Neuronal stem cell (in vitro differentiated cells): ENCODE results near the gene MKLN1.

Experiments used
- DNase-seq: peaks from one replicate; pipeline ENCODE4 v3.0.0-alpha.2; 2013; ENCODE audit warnings: low spot score
- H2AFZ ChIP-seq: one replicate; pipeline ENCODE4 v1.6.1; 2013; ENCODE audit warnings: mild to moderate bottlenecking, low read length, inconsistent platforms
- H2AK5ac ChIP-seq: 2 replicates; pipeline ENCODE4 v1.6.1; 2013; ENCODE audit warnings: low read depth, mild to moderate bottlenecking, inconsistent platforms, low read length, moderate library complexity, mixed read lengths
- H2BK120ac ChIP-seq: 2 replicates; pipeline ENCODE4 v1.6.1; 2013; ENCODE audit warnings: low read depth, mild to moderate bottlenecking, inconsistent platforms, low read length, moderate library complexity, mixed read lengths
- H2BK12ac ChIP-seq: one replicate; pipeline ENCODE4 v1.6.1; 2013; ENCODE audit warnings: low read length, inconsistent platforms
- H2BK15ac ChIP-seq: 2 replicates; pipeline ENCODE4 v1.6.1; 2013; ENCODE audit warnings: mild to moderate bottlenecking, low read length, inconsistent platforms, mixed read lengths
- H2BK5ac ChIP-seq: one replicate; pipeline ENCODE4 v1.6.1; 2013; ENCODE audit warnings: inconsistent platforms, mild to moderate bottlenecking, low read length, moderate library complexity
- H3K14ac ChIP-seq: one replicate; pipeline ENCODE4 v1.6.1; 2013; ENCODE audit warnings: low read length, inconsistent platforms
- H3K18ac ChIP-seq: 2 replicates; pipeline ENCODE4 v1.6.1; 2013; ENCODE audit warnings: low read length, inconsistent platforms
- H3K23ac ChIP-seq: 2 replicates; pipeline ENCODE4 v1.6.1; 2013; ENCODE audit warnings: low read depth, mild to moderate bottlenecking, mixed read lengths, low read length, inconsistent platforms; ENCODE audit not compliant: poor library complexity
- H3K27ac ChIP-seq: replicated peaks from 3 replicates; pipeline ENCODE4 v1.5.1; 2013; ENCODE audit warnings: low read length, inconsistent platforms
- H3K27me3 ChIP-seq, 3 experiments: 2 replicates each; pipeline ENCODE4 v1.6.1; 2013; ENCODE audit warnings: low read length in 3 of 3, mild to moderate bottlenecking in 2 of 3, inconsistent platforms in 1 of 3, low read depth in 1 of 3, mixed read lengths in 1 of 3, moderate library complexity in 1 of 3; ENCODE audit not compliant: control insufficient read depth in 3 of 3, insufficient read depth in 3 of 3
- H3K36me3 ChIP-seq, 2 donors: replicated peaks in 1 of 2; 2 replicates each; pipeline ENCODE4 v1.6.1; 2013; ENCODE audit warnings: low read length in 2 of 2; ENCODE audit not compliant: control insufficient read depth in 2 of 2, insufficient read depth in 2 of 2
- H3K4ac ChIP-seq: 2 replicates; pipeline ENCODE4 v1.6.1; 2013; ENCODE audit warnings: inconsistent platforms, mild to moderate bottlenecking, low read length, moderate library complexity
- H3K4me1 ChIP-seq, 2 donors: 1 replicate in 1 of 2; 2 replicates in 1 of 2; pipeline ENCODE4 v1.6.1; 2013; ENCODE audit warnings: low read length in 2 of 2, low read depth in 1 of 2; ENCODE audit not compliant: control insufficient read depth in 2 of 2, insufficient read depth in 1 of 2
- H3K4me2 ChIP-seq: one replicate; pipeline ENCODE4 v1.6.1; 2013; ENCODE audit warnings: mild to moderate bottlenecking, low read length, inconsistent platforms; ENCODE audit not compliant: insufficient read depth, poor library complexity, severe bottlenecking
- H3K4me3 ChIP-seq, 2 donors: 2 replicates each; pipeline ENCODE4 v1.5.1; 2013; ENCODE audit warnings: low read length in 2 of 2, mild to moderate bottlenecking in 2 of 2, inconsistent platforms in 1 of 2, moderate library complexity in 1 of 2
- H3K79me1 ChIP-seq: one replicate; pipeline ENCODE4 v1.6.1; 2013; ENCODE audit warnings: low read depth, mild to moderate bottlenecking, inconsistent platforms, low read length, moderate library complexity
- H3K9ac ChIP-seq: one replicate; pipeline ENCODE4 v1.6.1; 2013; ENCODE audit warnings: mild to moderate bottlenecking, low read depth, low read length, inconsistent platforms; ENCODE audit not compliant: poor library complexity
- H3K9me3 ChIP-seq, 2 donors: replicated peaks in 1 of 2; 2 replicates each; pipeline versions ENCODE3 to v1.6.1; 2013; ENCODE audit warnings: low read length in 2 of 2, mild to moderate bottlenecking in 2 of 2, inconsistent platforms in 1 of 2, low read depth in 1 of 2, mixed read lengths in 1 of 2, moderate library complexity in 1 of 2; ENCODE audit not compliant: control insufficient read depth in 2 of 2, insufficient read depth in 1 of 2
- H4K8ac ChIP-seq: one replicate; pipeline ENCODE4 v1.6.1; 2013; ENCODE audit warnings: low read depth, mild to moderate bottlenecking, inconsistent platforms, low read length, moderate library complexity
- H4K91ac ChIP-seq: one replicate; pipeline ENCODE4 v1.6.1; 2013; ENCODE audit warnings: low read length, low read depth, mild to moderate bottlenecking, inconsistent platforms; ENCODE audit not compliant: poor library complexity
- WGBS, 2 donors: extraction: QIAGEN DNeasy Blood & Tissue Kit; methylation state at CpG; one replicate each; pipeline ENCODE4 v1.1.7; 2013; ENCODE audit warnings: missing lambda C conversion rate in 2 of 2, mixed read lengths in 1 of 2; ENCODE audit not compliant: insufficient read length in 2 of 2, insufficient replicate concordance in 1 of 2; ENCODE audit errors: extremely low coverage in 2 of 2; 5-methylcytosine and 5-hydroxymethylcytosine counted together

The MKLN1 gene

DNA sequence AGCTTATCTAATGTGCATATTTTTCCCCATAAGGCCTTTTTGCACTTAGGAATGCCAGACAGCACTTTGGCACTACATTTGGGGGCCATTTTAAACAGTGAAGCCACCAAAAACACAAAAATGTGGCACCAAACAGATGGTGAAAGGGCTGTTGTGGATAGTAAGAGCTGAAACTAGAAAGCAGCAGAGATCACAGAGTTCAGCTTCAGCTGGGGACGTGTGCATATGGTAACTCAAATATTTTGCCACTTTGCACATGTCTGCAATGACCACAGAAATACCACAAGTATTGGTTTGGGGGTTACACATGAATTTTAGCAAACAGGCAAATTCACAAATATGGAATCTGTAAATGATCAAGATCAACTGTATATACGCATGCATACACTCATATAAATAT, 155.9 kb downstream of the MKLN1 start:
- no peak for DNase-seq
- H3K4me3 ChIP-seq: no peak overlapping the region
- H3K4ac ChIP-seq: no peak overlapping the region
- no peak overlapping the region for H3K27ac ChIP-seq
- H3K9me3 ChIP-seq: no peaks in the 10 kb centered on the region
- no peak overlapping the region for H3K4me2 ChIP-seq
- no peak overlapping the region for H2BK15ac ChIP-seq
- no peak overlapping the region for H2BK120ac ChIP-seq
- H3K23ac ChIP-seq: no peak overlapping the region
- no peak overlapping the region for H2BK5ac ChIP-seq
- no peak overlapping the region for H4K91ac ChIP-seq
- no peaks in the 10 kb centered on the region for H3K79me1 ChIP-seq
- H2AFZ ChIP-seq: no peak overlapping the region
- no peak overlapping the region for H4K8ac ChIP-seq
- no peak overlapping the region for H2BK12ac ChIP-seq
- no peak overlapping the region for H2AK5ac ChIP-seq
- no peak overlapping the region for H3K18ac ChIP-seq
- no peaks in the 10 kb centered on the region for H3K27me3 ChIP-seq
- WGBS, 2 donors: no CpG with 5 or more reads among the region's 2 CpGs
- H3K36me3 ChIP-seq: peaks cover 2 to 56% of the 10 kb centered on the region in 2 donors
- H3K14ac ChIP-seq: no peak overlapping the region
- peaks cover 0 to 5% of the 10 kb centered on the region in 2 donors for H3K4me1 ChIP-seq
- H3K9ac ChIP-seq: no peak overlapping the region

DNA sequence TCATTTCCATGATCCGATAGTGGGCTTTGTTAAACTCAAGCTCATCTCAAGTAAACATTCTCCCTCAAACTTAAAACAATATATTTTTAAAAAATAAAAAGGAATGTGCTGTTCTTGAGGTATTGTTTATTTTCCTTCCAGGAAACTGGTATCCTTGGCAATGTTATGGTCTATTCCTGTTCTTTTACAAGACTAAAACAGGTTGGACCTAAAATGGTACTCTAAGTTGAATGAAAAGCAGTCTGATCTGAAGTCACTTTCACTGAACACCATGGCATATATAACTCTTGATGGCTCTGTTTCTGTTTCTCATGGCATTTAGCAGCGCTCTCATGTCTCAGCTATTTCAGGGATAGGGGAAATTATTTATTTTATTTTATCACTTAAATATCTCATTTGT, 158.7 kb downstream of the MKLN1 start:
- Histone ChIP-seq H4K91ac (no peak overlapping the region), H2BK120ac (no peak overlapping the region), H3K23ac (no peak overlapping the region), H2AK5ac (no peak overlapping the region), H3K18ac (no peak overlapping the region), H3K27ac (no peak overlapping the region), H2AFZ (no peak overlapping the region), H2BK15ac (no peak overlapping the region), H3K9me3 (no peaks in the 10 kb centered on the region), H3K4ac (no peak overlapping the region), H2BK5ac (no peak overlapping the region), H3K4me2 (no peak overlapping the region), H3K79me1 (no peaks in the 10 kb centered on the region), H3K14ac (no peak overlapping the region), H3K36me3 (peaks cover 2 to 52% of the 10 kb centered on the region in 2 donors), H3K9ac (no peak overlapping the region), H4K8ac (no peak overlapping the region), H3K4me1 (peaks cover 0 to 1% of the 10 kb centered on the region in 2 donors), H2BK12ac (no peak overlapping the region), H3K27me3 (no peaks in the 10 kb centered on the region), H3K4me3 (no peak overlapping the region)
- no CpG with 5 or more reads among the region's 2 CpGs for WGBS, 2 donors
- no peak for DNase-seq

DNA sequence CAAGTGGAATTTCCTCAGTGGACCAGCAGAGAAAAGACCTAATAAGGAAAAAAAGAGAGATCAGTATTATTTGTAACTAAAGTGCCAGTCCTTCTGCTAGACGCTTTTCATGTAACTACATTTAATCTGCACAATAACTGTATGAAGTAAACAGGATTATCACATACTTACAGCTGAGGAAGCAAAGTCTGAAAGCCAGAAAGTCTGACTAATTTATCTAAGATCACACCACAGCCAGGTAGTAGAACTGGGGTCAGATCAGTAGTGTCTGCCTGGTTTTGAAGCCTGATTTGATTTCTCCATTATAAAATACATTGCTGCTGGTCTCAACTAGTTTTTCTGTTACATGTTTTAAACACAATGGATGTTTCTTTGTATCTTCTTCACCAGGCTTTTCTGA, 159.5 kb downstream of the MKLN1 start:
- Histone ChIP-seq H3K23ac (no peak overlapping the region), H3K79me1 (no peaks in the 10 kb centered on the region), H2BK120ac (no peak overlapping the region), H4K91ac (no peak overlapping the region), H4K8ac (no peak overlapping the region), H3K4me1 (no peaks in the 10 kb centered on the region), H3K14ac (no peak overlapping the region), H3K4ac (no peak overlapping the region), H3K9me3 (no peaks in the 10 kb centered on the region), H3K36me3 (peaks cover 2 to 52% of the 10 kb centered on the region in 2 donors), H2BK12ac (no peak overlapping the region), H3K18ac (no peak overlapping the region), H2AK5ac (no peak overlapping the region), H2BK15ac (no peak overlapping the region), H3K27ac (no peak overlapping the region), H3K4me3 (no peak overlapping the region), H3K9ac (no peak overlapping the region), H2BK5ac (no peak overlapping the region), H2AFZ (no peak overlapping the region), H3K27me3 (no peaks in the 10 kb centered on the region), H3K4me2 (no peak overlapping the region)
- WGBS, 2 donors: no CpG with 5 or more reads among the region's 1 CpG
- DNase-seq: no peak

DNA sequence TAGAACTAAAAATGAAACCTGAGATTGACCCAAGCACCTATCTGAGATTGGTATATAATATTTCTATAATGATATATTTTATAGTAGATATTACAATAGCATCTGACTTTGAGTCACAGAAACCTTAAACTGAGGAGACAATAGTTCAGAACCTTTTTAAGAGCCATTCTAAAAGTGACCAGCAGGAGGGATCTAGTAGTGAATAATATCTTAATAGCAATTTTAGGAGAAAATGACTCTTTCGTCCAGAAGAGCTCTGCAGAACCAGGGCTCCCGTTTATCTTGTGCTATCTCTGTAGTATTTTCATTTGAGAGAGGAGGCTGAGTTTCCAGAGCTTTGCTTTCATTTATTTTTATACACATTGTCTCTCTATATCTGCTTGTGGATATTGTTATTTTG, 160.7 kb downstream of the MKLN1 start:
- Histone ChIP-seq H4K8ac (no peak overlapping the region), H3K4ac (no peak overlapping the region), H4K91ac (no peak overlapping the region), H2BK5ac (no peak overlapping the region), H2AFZ (no peak overlapping the region), H3K9me3 (no peaks in the 10 kb centered on the region), H3K14ac (no peak overlapping the region), H2AK5ac (no peak overlapping the region), H3K18ac (no peak overlapping the region), H3K27ac (no peak overlapping the region), H3K27me3 (no peaks in the 10 kb centered on the region), H3K4me2 (no peak overlapping the region), H3K23ac (no peak overlapping the region), H3K4me3 (no peak overlapping the region), H3K36me3 (peaks cover 2 to 48% of the 10 kb centered on the region in 2 donors), H2BK15ac (no peak overlapping the region), H3K9ac (no peak overlapping the region), H3K4me1 (peaks cover 0 to under 1% of the 10 kb centered on the region in 2 donors), H3K79me1 (no peaks in the 10 kb centered on the region), H2BK12ac (no peak overlapping the region), H2BK120ac (no peak overlapping the region)
- no CpG with 5 or more reads among the region's 2 CpGs for WGBS, 2 donors
- no peak for DNase-seq
